Astrocyte (in vitro differentiated cells and primary cell): ENCODE measurements around the gene KIF1A. TPM values are rescaled to one million over a fixed set of nuclear protein-coding genes. Genes with fewer than 3 reads are reported as not detected.

Experiments used
- DNase-seq: peaks from one replicate; pipeline ENCODE4 v3.0.0-alpha.2; 2010; ENCODE audit warnings: low read depth
- FAIRE-seq: peaks from 2 replicates; lab custom pipeline; 2011; peaks lifted over from hg19 to GRCh38; lab: Jason Lieb, UNC
- H2AFZ ChIP-seq: 2 replicates; pipeline ENCODE4 v1.6.0; 2012; ENCODE audit warnings: low read depth, low read length, inconsistent platforms
- H3K27ac ChIP-seq: 2 replicates; pipeline ENCODE4 v1.5.1; 2011; ENCODE audit warnings: low read depth, low read length, inconsistent platforms
- H3K27me3 ChIP-seq: 2 replicates; pipeline ENCODE4 v1.6.0; 2011; ENCODE audit warnings: low read length, inconsistent platforms; ENCODE audit not compliant: insufficient read depth
- H3K36me3 ChIP-seq: 2 replicates; pipeline ENCODE4 v1.5.1; 2011; ENCODE audit warnings: low read length, inconsistent platforms; ENCODE audit not compliant: insufficient read depth
- H3K4me1 ChIP-seq: 2 replicates; pipeline ENCODE4 v1.5.1; 2011; ENCODE audit warnings: low read length, inconsistent platforms; ENCODE audit not compliant: insufficient read depth
- H3K4me2 ChIP-seq: 2 replicates; pipeline ENCODE4 v1.6.0; 2012; ENCODE audit warnings: low read length, inconsistent platforms
- H3K4me3 ChIP-seq: 2 replicates; pipeline ENCODE4 v1.5.1; 2011; ENCODE audit warnings: low read depth, mild to moderate bottlenecking, low read length, inconsistent platforms; ENCODE audit not compliant: insufficient read depth
- H3K79me2 ChIP-seq: 2 replicates; pipeline ENCODE4 v1.6.0; 2012; ENCODE audit warnings: mild to moderate bottlenecking, low read length, inconsistent platforms; ENCODE audit not compliant: insufficient read depth
- H3K9ac ChIP-seq: 2 replicates; pipeline ENCODE4 v1.6.0; 2012; ENCODE audit warnings: mild to moderate bottlenecking, low read length, inconsistent platforms
- H3K9me3 ChIP-seq: 2 replicates; pipeline ENCODE4 v1.5.1; 2012; ENCODE audit warnings: low read depth, mild to moderate bottlenecking, low read length, inconsistent platforms; ENCODE audit not compliant: insufficient read depth
- H4K20me1 ChIP-seq: 2 replicates; pipeline ENCODE4 v1.6.0; 2012; ENCODE audit warnings: low read length, inconsistent platforms; ENCODE audit not compliant: insufficient read depth
- H3K27ac Mint-ChIP-seq: one replicate; pipeline ENCODE4 v1.8.0; 2021; ENCODE audit warnings: mild to moderate bottlenecking, mixed read lengths; ENCODE audit not compliant: unreplicated experiment
- H3K27me3 Mint-ChIP-seq: one replicate; pipeline ENCODE4 v1.8.0; 2021; ENCODE audit warnings: low read depth, mixed read lengths; ENCODE audit not compliant: unreplicated experiment
- H3K36me3 Mint-ChIP-seq: one replicate; pipeline ENCODE4 v1.8.0; 2021; ENCODE audit warnings: low read depth, mixed read lengths; ENCODE audit not compliant: unreplicated experiment
- H3K4me1 Mint-ChIP-seq: one replicate; pipeline ENCODE4 v1.8.0; 2021; ENCODE audit warnings: low read depth, mixed read lengths; ENCODE audit not compliant: unreplicated experiment
- H3K4me3 Mint-ChIP-seq: one replicate; pipeline ENCODE4 v1.8.0; 2021; ENCODE audit warnings: mild to moderate bottlenecking, moderate library complexity, mixed read lengths; ENCODE audit not compliant: unreplicated experiment
- H3K9me3 Mint-ChIP-seq: one replicate; pipeline ENCODE4 v1.8.0; 2021; ENCODE audit warnings: mild to moderate bottlenecking, mixed read lengths; ENCODE audit not compliant: unreplicated experiment
- EZH2 ChIP-seq: IDR thresholded peaks from 2 replicates; pipeline ENCODE4 v1.6.1; 2012; ENCODE audit warnings: mild to moderate bottlenecking, low read length, inconsistent platforms; ENCODE audit not compliant: insufficient read depth
- total RNA-seq: library from RNA; stranded (reverse); gene quantifications from 2 replicates; pipeline ENCODE4 v1.2.1, GENCODE V29; 2021
- TF ChIP-seq, protein P1 (sequence below): IDR thresholded peaks from 2 replicates; pipeline ENCODE4 v1.5.1; 2011; ENCODE audit warnings: low read depth, mild to moderate bottlenecking, inconsistent platforms, low read length, moderate library complexity; ENCODE audit not compliant: insufficient read depth

Gene KIF1A
- total RNA-seq, 1 donor from 2014 or later = 51.2 TPM

DNA sequence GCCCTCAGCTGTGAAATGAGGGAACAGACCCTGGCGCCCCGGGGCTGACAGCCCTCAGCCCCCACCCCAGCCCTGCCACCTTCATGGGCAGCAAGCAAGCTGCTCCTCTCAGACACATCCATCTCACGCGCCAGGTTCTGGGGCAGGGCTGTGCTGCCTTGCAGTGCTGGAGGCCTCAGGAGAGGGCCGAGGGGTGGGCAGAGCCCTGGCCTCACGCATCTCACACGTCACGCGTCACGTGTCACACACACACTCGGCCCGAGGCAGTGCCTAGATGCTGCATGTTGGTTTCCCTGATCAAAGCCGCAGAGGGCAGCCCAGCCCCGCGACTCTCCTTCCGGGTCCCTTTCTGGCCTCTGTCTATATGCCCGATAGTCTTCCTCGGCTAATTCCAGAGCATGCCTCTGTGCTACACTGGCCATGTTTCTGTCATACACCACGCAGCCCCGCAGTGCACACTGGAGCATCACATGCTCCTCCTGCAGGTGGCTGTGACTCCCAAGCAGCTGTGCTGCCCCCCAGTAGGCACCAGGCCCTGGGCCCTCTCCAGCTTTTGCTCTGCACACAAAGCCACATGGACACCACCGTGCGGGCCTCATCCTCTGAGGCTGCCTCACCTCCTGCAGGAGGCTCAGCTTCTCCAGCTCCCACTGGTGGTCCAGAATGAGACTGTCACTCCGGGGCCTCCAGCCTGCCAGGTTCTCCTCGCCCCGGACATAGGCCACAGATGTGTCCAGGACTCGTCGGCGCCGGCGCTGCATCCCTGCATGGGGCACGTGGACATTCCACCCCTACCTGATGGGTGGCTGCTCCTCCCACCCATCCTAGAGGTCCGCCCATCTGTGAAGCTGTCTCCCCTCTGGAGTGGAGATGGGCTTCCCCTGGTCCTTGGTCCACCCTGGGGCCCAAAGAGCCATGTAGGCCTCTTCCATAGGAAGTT is 97.0 kb downstream of the KIF1A start:
- Histone ChIP-seq H3K4me3 (no peak overlapping the region), H3K27ac (no peak overlapping the region), H3K4me1 (no peaks in the 10 kb centered on the region), H3K9ac (no peak overlapping the region), H2AFZ (no peak overlapping the region), H3K4me2 (no peak overlapping the region), H3K9me3 (no peaks in the 10 kb centered on the region), H3K79me2 (no peaks in the 10 kb centered on the region), H3K36me3 (no peaks in the 10 kb centered on the region), H4K20me1 (no peaks in the 10 kb centered on the region), H3K27me3 (no peaks in the 10 kb centered on the region)
- H3K27ac Mint-ChIP-seq = no peak overlapping the region
- H3K36me3 Mint-ChIP-seq = no peaks in the 10 kb centered on the region
- peaks cover 20% of the 10 kb centered on the region for H3K27me3 Mint-ChIP-seq
- DNase-seq = no peak
- H3K4me1 Mint-ChIP-seq = no peaks in the 10 kb centered on the region
- H3K4me3 Mint-ChIP-seq = no peak overlapping the region
- TF ChIP-seq EZH2 = no peak
- FAIRE-seq = no peak
- peaks cover 3% of the 10 kb centered on the region for H3K9me3 Mint-ChIP-seq

DNA sequence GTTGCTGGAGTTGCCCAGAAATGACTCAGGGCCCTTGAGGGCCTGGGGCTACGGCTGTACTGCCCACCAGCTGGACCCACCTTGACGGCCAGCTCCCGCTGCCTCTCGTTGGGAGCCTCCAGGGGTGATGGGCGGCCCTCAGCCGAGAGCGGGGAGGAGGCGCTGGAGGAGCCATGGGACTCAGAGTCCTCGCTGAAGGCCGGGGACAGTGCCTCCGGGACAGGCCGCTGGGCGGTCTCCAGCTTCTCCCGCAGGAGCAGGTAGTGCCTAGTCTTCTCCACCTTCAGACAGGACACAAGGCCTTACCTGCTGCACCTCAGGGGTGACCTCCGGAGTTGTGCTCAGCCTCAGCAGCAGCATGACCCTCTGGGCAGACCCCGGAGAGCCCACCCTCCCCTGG is 97.6 kb downstream of the KIF1A start:
- Histone ChIP-seq H3K27ac (no peak overlapping the region), H3K9me3 (no peaks in the 10 kb centered on the region), H3K4me3 (no peak overlapping the region), H3K27me3 (no peaks in the 10 kb centered on the region), H3K4me1 (no peaks in the 10 kb centered on the region), H3K36me3 (no peaks in the 10 kb centered on the region), H3K79me2 (no peaks in the 10 kb centered on the region), H4K20me1 (no peaks in the 10 kb centered on the region), H3K4me2 (no peak overlapping the region), H3K9ac (no peak overlapping the region), H2AFZ (no peak overlapping the region)
- Mint-ChIP-seq H3K9me3 (peaks cover 3% of the 10 kb centered on the region), H3K36me3 (no peaks in the 10 kb centered on the region), H3K4me1 (no peaks in the 10 kb centered on the region), H3K4me3 (no peak overlapping the region), H3K27ac (no peak overlapping the region), H3K27me3 (peaks cover 13% of the 10 kb centered on the region)
- no peak for FAIRE-seq
- no peak for DNase-seq
- no peak for TF ChIP-seq EZH2
- TF ChIP-seq, protein P1, sequence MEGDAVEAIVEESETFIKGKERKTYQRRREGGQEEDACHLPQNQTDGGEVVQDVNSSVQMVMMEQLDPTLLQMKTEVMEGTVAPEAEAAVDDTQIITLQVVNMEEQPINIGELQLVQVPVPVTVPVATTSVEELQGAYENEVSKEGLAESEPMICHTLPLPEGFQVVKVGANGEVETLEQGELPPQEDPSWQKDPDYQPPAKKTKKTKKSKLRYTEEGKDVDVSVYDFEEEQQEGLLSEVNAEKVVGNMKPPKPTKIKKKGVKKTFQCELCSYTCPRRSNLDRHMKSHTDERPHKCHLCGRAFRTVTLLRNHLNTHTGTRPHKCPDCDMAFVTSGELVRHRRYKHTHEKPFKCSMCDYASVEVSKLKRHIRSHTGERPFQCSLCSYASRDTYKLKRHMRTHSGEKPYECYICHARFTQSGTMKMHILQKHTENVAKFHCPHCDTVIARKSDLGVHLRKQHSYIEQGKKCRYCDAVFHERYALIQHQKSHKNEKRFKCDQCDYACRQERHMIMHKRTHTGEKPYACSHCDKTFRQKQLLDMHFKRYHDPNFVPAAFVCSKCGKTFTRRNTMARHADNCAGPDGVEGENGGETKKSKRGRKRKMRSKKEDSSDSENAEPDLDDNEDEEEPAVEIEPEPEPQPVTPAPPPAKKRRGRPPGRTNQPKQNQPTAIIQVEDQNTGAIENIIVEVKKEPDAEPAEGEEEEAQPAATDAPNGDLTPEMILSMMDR = no peak

GRCh38 chr2:240721596-240722180 is 98.3 kb downstream of the KIF1A start:
- Histone ChIP-seq H3K4me2 (no peak overlapping the region), H3K9ac (no peak overlapping the region), H2AFZ (no peak overlapping the region), H3K79me2 (no peaks in the 10 kb centered on the region), H4K20me1 (no peaks in the 10 kb centered on the region), H3K4me3 (no peak overlapping the region), H3K9me3 (no peaks in the 10 kb centered on the region), H3K27ac (no peak overlapping the region), H3K36me3 (no peaks in the 10 kb centered on the region), H3K27me3 (no peaks in the 10 kb centered on the region), H3K4me1 (no peaks in the 10 kb centered on the region)
- Mint-ChIP-seq H3K27me3 (peaks cover 12% of the 10 kb centered on the region), H3K36me3 (no peaks in the 10 kb centered on the region), H3K27ac (no peak overlapping the region), H3K4me1 (no peaks in the 10 kb centered on the region), H3K9me3 (peaks cover 2% of the 10 kb centered on the region), H3K4me3 (no peak overlapping the region)
- no peak for TF ChIP-seq EZH2
- TF ChIP-seq, protein P1 = no peak
- DNase-seq (no peak), FAIRE-seq (no peak)
